ENCODE measurements around the gene CAP2. TPM values are rescaled to one million over a fixed set of nuclear protein-coding genes. Genes with fewer than 3 reads are reported as not detected.

The CAP2 gene
- total and polyA plus RNA-seq, 2 donors (not counting 1 experiment from before 2014, with no cell fraction given) = 8.6 to 38.1 TPM

GRCh38 chr6:17367868-17368267 is 25.5 kb upstream of the CAP2 start:
- no peak overlapping the region for H2AFZ ChIP-seq (ENCODE audit: low read length)
- H3K36me3 ChIP-seq (ENCODE audit: control insufficient read depth, insufficient read depth, low read length) = no peaks in the 10 kb centered on the region
- no peaks in the 10 kb centered on the region for H3K27me3 ChIP-seq (ENCODE audit: control insufficient read depth, insufficient read depth, low read length)
- no peak overlapping the region for H3K27ac ChIP-seq (ENCODE audit: insufficient read depth, low read length)
- H3K9ac ChIP-seq (ENCODE audit: insufficient read depth, low read length) = no peak overlapping the region
- no peaks in the 10 kb centered on the region for H3K79me2 ChIP-seq (ENCODE audit: control insufficient read depth, insufficient read depth, low read length)
- no peaks in the 10 kb centered on the region for H3K9me3 ChIP-seq (ENCODE audit: control insufficient read depth, insufficient read depth, low read depth, low read length)
- no peak for DNase-seq (ENCODE audit: low read depth in 2 of 2)
- no peaks in the 10 kb centered on the region for H3K4me1 ChIP-seq (ENCODE audit: control insufficient read depth, extremely low read depth, insufficient read depth, low read length)
- H3K4me2 ChIP-seq (ENCODE audit: extremely low read depth, insufficient read depth, low read length) = no peak overlapping the region
- TF ChIP-seq CTCF (conservative IDR thresholded peaks at IDR 0.05 in 1 of 2, IDR thresholded peaks at IDR 0.05 in 1 of 2; ENCODE audit: low read depth in 1 of 2, low read length in 2 of 2) = no peak
- no peak for TF ChIP-seq EZH2 (IDR thresholded peaks at IDR 0.05; ENCODE audit: low read length, missing control alignments)
- H4K20me1 ChIP-seq (ENCODE audit: control insufficient read depth, extremely low read depth, insufficient read depth, low read length) = no peaks in the 10 kb centered on the region
- H3K4me3 ChIP-seq (replicated peaks in 1 of 4; ENCODE audit: control extremely low read depth in 1 of 4, insufficient read depth in 1 of 4, low read depth in 3 of 4, low read length in 4 of 4) = no peak overlapping the region

GRCh38 chr6:17381424-17382147 is 11.8 kb upstream of the CAP2 start:
- DNase-seq (ENCODE audit: low read depth in 2 of 2) = peak; percentile 84 to 85
- no peak overlapping the region for H2AFZ ChIP-seq (ENCODE audit: low read length)
- H3K9me3 ChIP-seq (ENCODE audit: control insufficient read depth, insufficient read depth, low read depth, low read length) = no peaks in the 10 kb centered on the region
- H3K79me2 ChIP-seq (ENCODE audit: control insufficient read depth, insufficient read depth, low read length) = no peaks in the 10 kb centered on the region
- no peaks in the 10 kb centered on the region for H3K27me3 ChIP-seq (ENCODE audit: control insufficient read depth, insufficient read depth, low read length)
- H3K4me1 ChIP-seq (ENCODE audit: control insufficient read depth, extremely low read depth, insufficient read depth, low read length) = no peaks in the 10 kb centered on the region
- H4K20me1 ChIP-seq (ENCODE audit: control insufficient read depth, extremely low read depth, insufficient read depth, low read length) = no peaks in the 10 kb centered on the region
- no peaks in the 10 kb centered on the region for H3K36me3 ChIP-seq (ENCODE audit: control insufficient read depth, insufficient read depth, low read length)
- no peak overlapping the region for H3K27ac ChIP-seq (ENCODE audit: insufficient read depth, low read length)
- peak overlapping the region; percentile 41 for H3K4me2 ChIP-seq (ENCODE audit: extremely low read depth, insufficient read depth, low read length)
- TF ChIP-seq CTCF (conservative IDR thresholded peaks at IDR 0.05 in 1 of 2, IDR thresholded peaks at IDR 0.05 in 1 of 2; ENCODE audit: low read depth in 1 of 2, low read length in 2 of 2) (no peak), EZH2 (IDR thresholded peaks at IDR 0.05; ENCODE audit: low read length, missing control alignments) (no peak)
- H3K4me3 ChIP-seq (replicated peaks in 1 of 4; ENCODE audit: control extremely low read depth in 1 of 4, insufficient read depth in 1 of 4, low read depth in 3 of 4, low read length in 4 of 4) = no peak overlapping the region
- no peak overlapping the region for H3K9ac ChIP-seq (ENCODE audit: insufficient read depth, low read length)

- no peak overlapping the region for H3K4me3 ChIP-seq (replicated peaks in 1 of 4; ENCODE audit: control extremely low read depth in 1 of 4, insufficient read depth in 1 of 4, low read depth in 3 of 4, low read length in 4 of 4)
- TF ChIP-seq CTCF (conservative IDR thresholded peaks at IDR 0.05 in 1 of 2, IDR thresholded peaks at IDR 0.05 in 1 of 2; ENCODE audit: low read depth in 1 of 2, low read length in 2 of 2) = no peak
- TF ChIP-seq EZH2 (IDR thresholded peaks at IDR 0.05; ENCODE audit: low read length, missing control alignments) = no peak
- peak; percentile 12 to 67 for DNase-seq (ENCODE audit: low read depth in 2 of 2)
- no peaks in the 10 kb centered on the region for H3K27me3 ChIP-seq (ENCODE audit: control insufficient read depth, insufficient read depth, low read length)
- H4K20me1 ChIP-seq (ENCODE audit: control insufficient read depth, extremely low read depth, insufficient read depth, low read length) = no peaks in the 10 kb centered on the region
- no peak overlapping the region for H3K9ac ChIP-seq (ENCODE audit: insufficient read depth, low read length)
- no peaks in the 10 kb centered on the region for H3K9me3 ChIP-seq (ENCODE audit: control insufficient read depth, insufficient read depth, low read depth, low read length)
- no peak overlapping the region for H3K27ac ChIP-seq (ENCODE audit: insufficient read depth, low read length)
- no peaks in the 10 kb centered on the region for H3K36me3 ChIP-seq (ENCODE audit: control insufficient read depth, insufficient read depth, low read length)
- no peak overlapping the region for H2AFZ ChIP-seq (ENCODE audit: low read length)
- no peaks in the 10 kb centered on the region for H3K4me1 ChIP-seq (ENCODE audit: control insufficient read depth, extremely low read depth, insufficient read depth, low read length)
- H3K4me2 ChIP-seq (ENCODE audit: extremely low read depth, insufficient read depth, low read length) = no peak overlapping the region
- no peaks in the 10 kb centered on the region for H3K79me2 ChIP-seq (ENCODE audit: control insufficient read depth, insufficient read depth, low read length)
These were observed 7.7 kb upstream of the CAP2 start for GRCh38 chr6:17385660-17386059.
